ENCODE data around the gene CNTNAP5. TPM values are rescaled to one million over a fixed set of nuclear protein-coding genes. Genes with fewer than 3 reads are reported as not detected.

Gene CNTNAP5
- total and polyA plus RNA-seq, 5 experiments from 2014 or later, result not detected

DNA sequence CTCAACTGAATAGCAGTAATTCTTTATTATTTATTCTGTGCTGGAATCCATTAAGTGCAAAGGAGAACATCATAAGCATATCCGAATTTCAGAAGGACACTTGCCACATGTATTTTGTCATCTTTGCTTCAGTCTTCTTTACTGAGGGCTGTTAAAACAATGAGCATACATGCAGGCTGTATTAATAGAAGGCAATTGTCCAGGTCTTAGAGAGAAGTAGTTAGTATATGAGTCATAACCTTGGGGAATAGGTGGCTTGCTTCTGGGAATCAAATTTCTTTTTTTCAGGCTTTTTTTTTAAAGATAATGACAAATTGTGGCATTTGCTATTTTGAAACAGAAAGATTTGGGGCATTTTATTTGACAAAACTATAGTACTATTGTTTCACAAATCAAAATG, 773.5 kb downstream of the CNTNAP5 start:
- H3K9me3 Mint-ChIP-seq, result peaks cover 0 to 3% (median 0%) of the 10 kb centered on the region in 9 donors
- no peak for ATAC-seq
- H3K27me3 Mint-ChIP-seq, result no peaks in the 10 kb centered on the region
- no peak for DNase-seq
- H3K27ac Mint-ChIP-seq, result no peak overlapping the region
- H3K4me3 Mint-ChIP-seq, result no peak overlapping the region
- no peaks in the 10 kb centered on the region for H3K36me3 Mint-ChIP-seq
- no peaks in the 10 kb centered on the region for H3K4me1 Mint-ChIP-seq
- POLR2A ChIA-PET, result no interaction called here

DNA sequence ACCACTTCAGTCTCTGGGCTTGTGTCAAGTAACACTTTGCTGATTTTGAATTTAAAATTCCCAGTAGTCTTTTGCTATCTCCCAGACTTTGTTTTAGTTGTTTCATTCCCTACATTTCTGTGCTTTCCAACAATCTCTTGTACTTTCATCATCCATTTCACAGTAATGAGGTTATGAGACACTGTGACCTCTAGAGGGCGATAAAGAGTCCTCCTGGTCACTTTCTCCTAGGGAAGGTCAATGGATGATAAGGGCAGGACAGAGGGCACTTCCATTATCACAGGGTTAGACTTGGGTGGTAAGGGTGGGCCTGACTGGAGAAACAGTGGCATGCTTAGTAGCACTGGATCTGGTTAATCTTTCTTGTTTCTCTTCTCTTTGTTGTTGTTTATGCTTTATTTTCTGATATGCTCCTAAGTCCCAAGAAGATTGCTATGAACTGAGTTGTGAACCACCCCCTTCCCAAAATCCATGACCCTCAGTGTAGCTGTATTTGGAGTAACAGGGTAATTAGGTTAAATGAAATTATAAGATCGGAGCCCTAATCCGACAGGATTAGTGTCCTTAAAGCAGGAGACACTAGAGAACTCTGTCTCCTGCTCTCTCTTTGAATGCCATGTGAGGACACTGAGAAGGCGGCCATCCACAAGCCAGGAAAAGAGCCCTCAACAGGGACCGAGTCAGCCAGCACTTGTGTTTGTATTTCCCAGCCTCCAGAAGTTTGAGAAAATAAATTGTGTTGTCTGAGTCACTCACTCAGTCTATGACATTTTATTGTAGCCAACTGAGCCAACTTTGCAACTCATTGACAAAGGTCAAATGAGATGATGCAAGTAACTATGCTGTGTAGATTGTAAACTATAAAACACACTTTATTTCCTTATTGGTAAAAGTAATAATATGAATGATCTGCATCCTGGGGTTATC, 779.2 kb downstream of the CNTNAP5 start:
- POLR2A ChIA-PET, result no interaction called here
- H3K4me3 Mint-ChIP-seq, result no peak overlapping the region
- DNase-seq (no peak), ATAC-seq (no peak)
- no peaks in the 10 kb centered on the region for H3K4me1 Mint-ChIP-seq
- no peaks in the 10 kb centered on the region for H3K27me3 Mint-ChIP-seq
- no peak overlapping the region for H3K27ac Mint-ChIP-seq
- H3K36me3 Mint-ChIP-seq, result no peaks in the 10 kb centered on the region
- H3K9me3 Mint-ChIP-seq, result peaks cover 0 to 7% (median 0%) of the 10 kb centered on the region in 9 donors

DNA sequence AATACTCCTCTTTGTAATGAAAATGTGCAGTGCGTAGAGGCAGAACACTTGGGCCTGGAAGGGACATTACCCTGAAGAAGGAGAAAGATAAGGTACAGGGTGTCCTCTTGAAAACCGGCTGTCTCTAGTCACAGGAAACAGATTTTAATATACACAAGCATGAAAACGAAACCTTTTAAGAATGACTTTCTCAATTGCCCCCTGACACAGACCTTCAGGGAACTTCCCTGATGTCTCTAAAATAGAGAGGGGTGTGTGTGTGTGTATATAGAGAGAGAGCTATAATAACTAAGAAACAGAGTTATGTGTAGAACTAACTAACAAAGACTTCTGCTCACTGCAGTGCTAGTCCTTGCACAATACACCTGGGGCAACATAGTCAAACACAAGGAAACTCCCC, 780.0 kb downstream of the CNTNAP5 start:
- ATAC-seq (no peak), DNase-seq (no peak)
- H3K36me3 Mint-ChIP-seq, result no peaks in the 10 kb centered on the region
- no peak overlapping the region for H3K4me3 Mint-ChIP-seq
- no peak overlapping the region for H3K27ac Mint-ChIP-seq
- POLR2A ChIA-PET, result no interaction called here
- H3K4me1 Mint-ChIP-seq, result no peaks in the 10 kb centered on the region
- peaks cover 0 to 5% (median 0%) of the 10 kb centered on the region in 9 donors for H3K9me3 Mint-ChIP-seq
- H3K27me3 Mint-ChIP-seq, result no peaks in the 10 kb centered on the region

DNA sequence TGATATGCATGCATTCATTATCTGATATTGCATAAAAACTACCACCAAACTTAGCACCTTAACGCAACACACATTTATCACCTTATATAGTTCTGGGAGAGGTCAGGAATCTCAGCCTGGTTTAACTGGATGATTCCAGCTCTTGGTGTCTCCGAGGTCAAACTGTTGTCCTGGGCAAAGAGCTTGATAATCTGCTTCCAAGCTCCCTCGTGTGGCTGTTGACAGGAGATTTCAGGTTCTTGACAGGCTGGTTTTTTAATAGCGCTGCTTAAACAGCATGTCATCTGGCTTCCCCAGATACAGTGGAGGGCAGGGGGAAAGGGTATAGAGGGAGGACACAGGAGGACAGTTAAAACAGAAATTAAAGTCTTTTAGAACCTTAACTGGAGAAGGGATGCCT, 785.0 kb downstream of the CNTNAP5 start:
- Mint-ChIP-seq H3K9me3 (peaks cover 0 to 15% (median 8%) of the 10 kb centered on the region in 9 donors), H3K27ac (no peak overlapping the region), H3K36me3 (no peaks in the 10 kb centered on the region), H3K27me3 (no peaks in the 10 kb centered on the region), H3K4me3 (no peak overlapping the region), H3K4me1 (no peaks in the 10 kb centered on the region)
- DNase-seq, result no peak
- POLR2A ChIA-PET, result no interaction called here
- ATAC-seq, result no peak

DNA sequence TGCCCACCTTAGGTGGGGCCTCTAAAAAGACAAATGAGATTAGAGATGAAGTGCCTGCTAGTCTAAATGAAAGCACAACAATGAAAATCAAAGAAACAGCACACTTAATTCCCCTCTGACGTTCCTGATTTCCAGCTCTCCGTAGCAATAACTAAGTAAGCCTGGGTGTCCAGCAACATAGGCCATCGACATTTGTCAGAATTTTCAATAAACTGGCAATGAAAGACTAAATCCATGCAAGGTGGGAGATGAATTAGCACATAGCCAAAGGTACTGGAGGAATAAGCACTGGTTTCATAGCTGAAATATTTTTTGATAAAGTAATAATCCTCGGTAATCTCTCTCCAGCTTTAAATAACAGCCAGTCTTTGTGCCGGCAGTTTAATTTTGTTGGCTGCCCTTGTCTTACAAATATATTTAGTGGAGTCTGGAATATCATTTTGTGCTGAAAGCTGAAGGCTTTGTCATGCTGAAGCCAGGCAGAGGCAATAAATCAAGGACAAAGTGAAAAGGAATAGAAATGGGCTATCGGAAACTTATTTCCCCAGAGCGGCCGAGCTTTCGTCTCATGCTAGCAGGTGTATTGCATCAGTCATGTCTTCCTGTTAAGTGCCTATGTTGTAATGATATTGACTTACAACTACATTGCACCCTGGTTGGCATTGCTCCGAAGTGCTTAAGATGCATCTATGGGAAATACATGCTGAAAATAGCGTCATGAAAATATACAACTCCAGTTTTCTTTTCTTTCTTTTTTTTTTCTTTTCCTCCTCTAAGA, 790.1 kb downstream of the CNTNAP5 start:
- H3K9me3 Mint-ChIP-seq, result peaks cover 0 to 15% (median 6%) of the 10 kb centered on the region in 9 donors
- ATAC-seq, result no peak
- H3K4me1 Mint-ChIP-seq, result peaks cover 0 to 2% (median 0%) of the 10 kb centered on the region in 4 donors
- H3K27me3 Mint-ChIP-seq, result peaks cover 0 to 4% (median 0%) of the 10 kb centered on the region in 5 donors
- no peak overlapping the region for H3K4me3 Mint-ChIP-seq
- POLR2A ChIA-PET, result no interaction called here
- H3K36me3 Mint-ChIP-seq, result no peaks in the 10 kb centered on the region
- no peak overlapping the region for H3K27ac Mint-ChIP-seq
- no peak for DNase-seq

DNA sequence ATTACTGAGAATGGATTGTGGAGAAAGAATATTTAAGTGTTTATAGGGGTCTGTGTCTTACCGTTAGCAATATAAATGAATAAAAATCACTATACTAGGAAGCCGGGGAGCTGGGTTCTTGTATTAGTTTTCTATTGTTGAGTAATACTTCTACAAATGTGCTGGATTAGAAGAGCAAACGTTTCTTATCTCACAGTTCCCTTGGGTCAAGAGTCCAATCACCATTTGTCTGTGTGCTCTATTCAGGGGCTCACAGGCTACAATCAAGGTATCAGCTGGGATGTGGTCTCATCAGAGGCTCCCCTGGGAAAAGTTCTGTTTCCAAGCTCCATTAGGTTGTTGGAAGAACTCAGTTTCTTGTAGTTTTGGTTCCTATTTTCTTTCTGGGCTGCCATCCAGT, 790.9 kb downstream of the CNTNAP5 start:
- Mint-ChIP-seq H3K4me3 (no peak overlapping the region), H3K4me1 (peaks cover 0 to 2% (median 0%) of the 10 kb centered on the region in 4 donors), H3K27me3 (peaks cover 0 to 4% (median 0%) of the 10 kb centered on the region in 5 donors), H3K9me3 (peaks cover 0 to 15% (median 5%) of the 10 kb centered on the region in 9 donors), H3K27ac (no peak overlapping the region), H3K36me3 (no peaks in the 10 kb centered on the region)
- POLR2A ChIA-PET, result no interaction called here
- DNase-seq (no peak), ATAC-seq (no peak)

DNA sequence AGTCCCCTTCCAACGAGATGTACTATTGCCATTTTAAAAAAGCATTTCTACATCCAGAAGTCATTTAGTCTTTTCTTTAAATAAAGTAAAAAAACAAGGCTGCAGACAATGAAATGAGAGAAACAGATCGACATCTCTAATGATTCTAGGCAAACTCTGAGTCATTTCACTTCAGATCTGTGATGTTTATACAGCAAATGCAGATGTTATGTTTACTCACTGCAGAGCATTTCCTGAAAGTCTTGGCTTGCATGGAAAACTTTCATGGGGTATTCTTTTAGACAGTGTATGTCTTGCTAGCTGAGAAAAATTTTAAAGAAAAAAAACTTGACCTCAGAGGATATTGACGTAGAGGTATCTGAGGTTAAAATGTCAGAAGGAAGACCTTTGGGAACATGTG, 797.4 kb downstream of the CNTNAP5 start:
- peaks cover 0 to 7% (median 3%) of the 10 kb centered on the region in 9 donors for H3K9me3 Mint-ChIP-seq
- DNase-seq (no peak), ATAC-seq (no peak)
- H3K4me1 Mint-ChIP-seq, result peaks cover 0 to 2% (median 0%) of the 10 kb centered on the region in 4 donors
- H3K4me3 Mint-ChIP-seq, result no peak overlapping the region
- H3K27ac Mint-ChIP-seq, result no peak overlapping the region
- no peaks in the 10 kb centered on the region for H3K36me3 Mint-ChIP-seq
- peaks cover 0 to 4% (median 0%) of the 10 kb centered on the region in 5 donors for H3K27me3 Mint-ChIP-seq
- POLR2A ChIA-PET, result no interaction called here

DNA sequence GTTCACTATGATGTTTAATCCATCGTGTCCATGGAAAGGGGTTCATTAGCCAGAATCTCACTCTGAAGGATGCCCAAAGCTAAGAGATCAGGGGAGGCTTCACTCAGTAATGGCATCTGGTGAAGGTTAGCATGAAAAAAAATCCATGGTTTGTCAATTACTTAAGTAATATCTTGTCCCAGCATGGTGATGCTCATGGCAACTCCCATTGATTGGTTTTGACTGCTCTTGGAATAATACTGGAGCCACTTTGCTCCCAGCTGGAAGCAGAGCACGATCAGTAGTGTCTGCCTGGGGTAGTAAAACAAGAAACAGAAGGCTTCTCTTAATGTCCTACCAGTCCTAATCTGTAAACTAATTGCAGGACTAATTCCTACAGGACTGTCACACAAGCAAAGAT, 799.4 kb downstream of the CNTNAP5 start:
- Mint-ChIP-seq H3K27me3 (no peaks in the 10 kb centered on the region), H3K36me3 (no peaks in the 10 kb centered on the region), H3K27ac (no peak overlapping the region), H3K4me1 (no peaks in the 10 kb centered on the region), H3K9me3 (peaks cover 0 to 13% (median 3%) of the 10 kb centered on the region in 9 donors), H3K4me3 (no peak overlapping the region)
- POLR2A ChIA-PET, result no interaction called here
- DNase-seq (no peak), ATAC-seq (no peak)

DNA sequence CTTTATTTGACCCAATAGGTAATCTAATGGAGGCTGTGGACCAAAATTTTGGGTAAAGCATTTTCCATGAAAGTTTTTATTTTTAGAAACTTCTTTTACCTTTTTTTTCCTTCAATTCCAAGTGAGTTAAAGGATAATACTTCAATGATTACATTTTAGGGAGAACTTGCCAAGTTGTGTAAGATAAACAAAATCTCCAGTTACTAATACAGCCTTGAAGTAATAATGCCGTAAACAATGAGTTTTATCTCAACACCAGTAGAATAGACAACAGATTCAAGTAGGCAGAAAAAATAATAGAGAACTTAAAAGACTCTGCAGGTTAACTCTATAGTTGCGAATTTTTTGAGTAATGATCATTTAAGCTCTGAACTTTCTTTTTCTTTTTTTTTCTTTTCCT, 807.4 kb downstream of the CNTNAP5 start:
- Mint-ChIP-seq H3K9me3 (peaks cover 0 to 23% (median 5%) of the 10 kb centered on the region in 9 donors), H3K4me1 (no peaks in the 10 kb centered on the region), H3K4me3 (no peak overlapping the region), H3K27me3 (no peaks in the 10 kb centered on the region), H3K27ac (no peak overlapping the region), H3K36me3 (no peaks in the 10 kb centered on the region)
- ATAC-seq (no peak), DNase-seq (no peak)
- POLR2A ChIA-PET, result no interaction called here

DNA sequence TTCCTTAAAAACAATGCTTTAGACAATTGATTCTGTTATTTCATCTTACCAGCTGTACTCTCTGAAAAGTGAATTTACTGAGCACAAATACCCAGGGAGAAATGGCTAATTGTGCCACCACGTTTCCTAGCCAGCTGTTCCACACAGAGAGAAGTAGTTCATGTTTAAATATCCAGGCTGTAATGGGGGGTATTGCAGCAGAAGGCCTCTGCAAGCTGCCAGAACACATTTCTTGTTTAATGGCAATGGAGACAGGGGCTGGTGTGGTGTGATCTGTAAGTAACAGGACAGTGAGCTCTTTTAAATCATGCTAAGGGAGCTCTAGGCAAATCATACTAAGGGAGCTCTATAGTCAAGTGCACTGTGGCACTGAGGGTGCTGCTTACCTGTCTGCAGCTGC, 809.2 kb downstream of the CNTNAP5 start:
- Mint-ChIP-seq H3K36me3 (no peaks in the 10 kb centered on the region), H3K9me3 (peaks cover 0 to 23% (median 5%) of the 10 kb centered on the region in 9 donors), H3K4me1 (no peaks in the 10 kb centered on the region), H3K4me3 (no peak overlapping the region), H3K27ac (no peak overlapping the region), H3K27me3 (no peaks in the 10 kb centered on the region)
- no peak for DNase-seq
- ATAC-seq, result no peak
- POLR2A ChIA-PET, result no interaction called here

DNA sequence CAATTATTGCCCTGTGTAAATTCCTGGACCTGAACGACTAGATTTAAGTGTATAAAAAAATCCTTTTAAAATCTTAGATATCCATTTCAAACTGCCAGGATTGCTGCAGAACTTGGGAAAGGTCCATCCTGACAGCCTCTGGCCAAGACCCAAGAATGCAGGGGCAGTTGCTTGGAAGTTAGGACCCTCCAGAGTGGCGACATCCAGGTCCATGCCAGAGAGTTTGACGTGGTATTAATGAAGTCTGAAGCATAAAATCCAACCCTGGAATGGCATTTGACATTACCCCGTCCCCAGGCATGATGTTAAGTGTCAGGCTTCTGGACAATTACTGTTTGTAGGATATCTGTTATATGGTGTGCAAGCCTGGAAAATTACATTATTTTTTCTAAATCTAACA, 810.2 kb downstream of the CNTNAP5 start:
- H3K27me3 Mint-ChIP-seq, result no peaks in the 10 kb centered on the region
- DNase-seq (no peak), ATAC-seq (no peak)
- POLR2A ChIA-PET, result no interaction called here
- no peaks in the 10 kb centered on the region for H3K4me1 Mint-ChIP-seq
- H3K4me3 Mint-ChIP-seq, result no peak overlapping the region
- H3K27ac Mint-ChIP-seq, result no peak overlapping the region
- no peaks in the 10 kb centered on the region for H3K36me3 Mint-ChIP-seq
- H3K9me3 Mint-ChIP-seq, result peaks cover 0 to 28% (median 5%) of the 10 kb centered on the region in 9 donors

DNA sequence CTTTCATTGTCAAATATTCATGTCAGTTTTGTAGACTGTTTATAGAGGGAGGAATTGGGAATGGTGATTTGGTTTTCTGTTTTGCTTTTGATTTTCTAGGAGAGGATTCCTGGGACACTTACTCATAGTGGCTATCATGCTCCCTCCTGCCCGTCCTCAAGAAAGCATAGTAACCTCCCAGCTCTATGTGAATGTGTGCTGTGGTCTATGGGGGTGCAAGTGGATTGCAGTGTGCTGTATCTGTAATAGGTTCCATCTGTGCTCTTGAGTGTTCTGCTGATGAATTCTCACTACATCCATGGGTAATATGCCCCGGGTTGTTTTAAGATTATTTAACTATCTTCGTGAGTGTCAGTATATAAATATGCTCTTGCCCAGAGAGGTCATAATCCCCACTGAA, 811.3 kb downstream of the CNTNAP5 start:
- Mint-ChIP-seq H3K27ac (no peak overlapping the region), H3K4me1 (no peaks in the 10 kb centered on the region), H3K27me3 (no peaks in the 10 kb centered on the region), H3K36me3 (no peaks in the 10 kb centered on the region), H3K4me3 (no peak overlapping the region), H3K9me3 (peaks cover 0 to 27% (median 3%) of the 10 kb centered on the region in 9 donors)
- POLR2A ChIA-PET, result no interaction called here
- no peak for DNase-seq
- ATAC-seq, result no peak

DNA sequence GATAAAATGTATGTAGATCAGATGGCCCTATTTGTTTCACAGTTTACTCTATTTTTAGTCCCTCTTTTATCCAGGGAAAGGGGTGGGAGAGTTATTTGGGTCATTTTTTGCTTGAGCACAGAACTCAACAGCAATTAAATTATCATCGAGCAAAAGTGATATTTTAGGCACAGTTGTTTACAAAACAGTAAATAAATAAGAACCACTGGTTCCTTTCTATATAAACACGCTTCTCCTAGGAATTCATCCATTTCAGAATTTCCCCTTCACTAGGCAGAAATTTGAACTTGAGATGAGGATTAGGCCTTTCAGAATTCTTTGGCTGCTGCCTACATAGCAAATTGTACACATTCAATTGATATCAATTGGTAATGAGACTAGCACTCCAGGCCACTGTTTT, 812.4 kb downstream of the CNTNAP5 start:
- Mint-ChIP-seq H3K9me3 (peaks cover 0 to 28% (median 2%) of the 10 kb centered on the region in 9 donors), H3K4me1 (no peaks in the 10 kb centered on the region), H3K27ac (no peak overlapping the region), H3K27me3 (no peaks in the 10 kb centered on the region), H3K4me3 (no peak overlapping the region), H3K36me3 (no peaks in the 10 kb centered on the region)
- ATAC-seq, result no peak
- POLR2A ChIA-PET, result no interaction called here
- no peak for DNase-seq
